HG03135 (cell line): ENCODE results near the gene C4orf54.

ENCODE experiments used
- ATAC-seq: cut with Tn5 transposase; IDR thresholded peaks from one replicate; pipeline ENCODE4 v1.9.1; 2021; ENCODE audit warnings: mild to moderate bottlenecking, moderate library complexity; ENCODE audit not compliant: unreplicated experiment

The C4orf54 gene

DNA sequence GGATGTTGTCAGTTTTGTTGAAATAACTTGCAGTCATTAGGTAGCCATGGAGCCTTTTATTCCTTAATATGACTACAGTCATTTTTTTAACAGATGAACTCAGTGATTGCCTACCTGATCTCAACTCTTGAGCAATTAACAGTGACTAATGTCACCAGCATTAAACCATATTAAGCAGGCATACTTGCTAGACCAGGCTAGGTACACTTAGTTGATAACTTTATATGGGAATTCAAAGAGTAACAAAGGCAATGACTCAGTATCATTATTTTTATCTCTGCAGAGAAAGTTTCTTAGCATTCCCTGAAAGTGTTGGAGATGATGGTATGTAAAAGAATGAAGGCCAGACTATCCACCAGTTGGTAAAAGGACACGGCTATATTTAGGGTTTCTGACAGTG, at the start of gene C4orf54:
C4orf54 (minus strand) TSS at position 31 of the 400 bp plus-strand sequence. CDS start 3,180 bp downstream, outside the sequence.
- no peak for ATAC-seq

DNA sequence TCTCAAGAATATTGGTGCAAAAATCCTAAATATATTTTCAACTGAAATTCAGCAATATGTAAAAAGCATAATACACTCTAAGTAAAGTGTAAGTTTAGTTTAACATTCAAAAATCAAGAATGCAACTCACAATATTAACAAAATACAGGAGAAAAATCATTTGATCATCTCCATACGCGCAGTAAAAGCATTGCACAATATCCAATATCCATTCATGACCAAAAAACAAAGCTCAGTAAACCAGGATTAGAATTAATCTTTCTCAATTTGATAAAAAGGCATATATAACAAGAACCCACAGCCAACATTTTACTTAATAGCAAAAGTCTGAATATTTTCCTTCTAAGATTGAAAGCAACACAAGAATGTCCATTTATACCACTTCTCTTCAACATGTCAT, 48.3 kb upstream of the C4orf54 start:
- ATAC-seq = no peak

DNA sequence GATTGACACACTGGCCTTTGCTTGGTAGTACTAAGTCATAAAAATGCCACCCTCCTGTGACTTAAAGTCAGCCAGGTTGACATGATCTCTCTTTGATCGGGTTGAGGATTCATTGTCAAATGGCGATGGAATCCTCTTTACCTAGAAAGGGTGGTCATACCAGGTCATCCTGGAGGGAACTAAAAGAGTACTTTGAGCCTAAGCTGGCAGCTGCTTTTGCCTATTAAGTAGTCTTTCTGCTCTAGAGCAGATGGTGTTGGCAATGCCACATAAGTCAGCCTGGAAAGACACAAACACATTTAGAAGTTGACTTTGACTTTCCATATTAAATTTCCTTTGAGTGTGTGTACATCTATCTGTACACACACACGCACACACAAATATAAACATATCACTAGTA, 39.2 kb upstream of the C4orf54 start:
- no peak for ATAC-seq

DNA sequence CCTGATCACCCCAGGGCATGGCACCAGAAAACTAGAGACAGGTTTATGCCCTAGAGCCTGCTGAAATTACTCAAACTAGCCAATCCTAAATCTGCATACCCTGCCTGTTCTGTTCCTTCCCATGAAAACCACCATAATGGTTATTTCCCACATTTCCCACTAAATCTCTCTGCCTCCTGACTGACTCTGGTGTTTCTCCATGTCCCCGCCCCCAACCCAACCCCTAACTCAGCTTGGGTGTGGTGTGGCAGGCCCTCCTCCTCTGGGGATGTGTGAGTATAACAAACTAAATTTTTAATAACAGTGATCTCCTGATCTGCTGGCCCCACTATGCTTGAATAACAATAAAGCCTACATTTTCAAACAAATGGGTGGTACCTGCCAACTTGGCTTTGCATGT, 35.5 kb upstream of the C4orf54 start:
- ATAC-seq = no peak

DNA sequence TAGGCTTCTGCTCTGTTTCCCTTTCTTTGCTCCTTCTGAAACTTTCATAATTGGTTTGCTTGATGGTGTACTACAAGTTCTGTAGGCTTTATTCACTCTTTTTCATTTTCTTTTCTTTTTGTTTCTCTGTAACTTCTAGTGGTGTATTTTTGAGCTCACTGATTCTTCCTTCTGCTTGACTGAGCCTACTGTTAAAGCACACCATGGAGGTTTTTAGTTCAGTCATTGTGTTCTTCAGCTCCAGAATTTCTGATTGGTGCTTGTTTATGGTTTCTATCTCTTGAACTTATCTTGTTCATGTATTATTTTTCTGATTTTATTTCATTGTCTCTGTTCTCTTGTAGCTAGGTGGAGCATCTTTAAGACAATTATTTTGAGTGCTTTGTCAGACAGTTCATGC, 33.4 kb upstream of the C4orf54 start:
- no peak for ATAC-seq

DNA sequence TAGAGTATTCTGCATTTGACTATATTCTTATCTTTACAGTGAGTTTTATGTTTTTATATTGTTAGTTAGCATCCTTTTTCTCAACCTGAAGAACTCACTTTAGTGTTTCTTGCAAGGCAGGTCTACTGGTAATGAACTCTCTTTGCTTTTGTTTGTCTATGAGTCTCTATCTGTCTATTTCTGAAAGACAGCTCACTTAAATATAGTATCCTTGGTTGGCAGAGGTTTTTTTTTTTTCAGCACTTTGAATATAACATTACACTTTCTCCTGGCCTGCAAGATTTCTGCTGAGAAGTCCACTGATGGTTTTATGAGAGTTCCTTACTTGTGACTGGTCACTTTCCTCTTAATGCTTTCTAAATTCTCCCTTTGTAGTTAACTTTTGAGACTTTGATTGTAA, 32.8 kb upstream of the C4orf54 start:
- ATAC-seq = no peak

DNA sequence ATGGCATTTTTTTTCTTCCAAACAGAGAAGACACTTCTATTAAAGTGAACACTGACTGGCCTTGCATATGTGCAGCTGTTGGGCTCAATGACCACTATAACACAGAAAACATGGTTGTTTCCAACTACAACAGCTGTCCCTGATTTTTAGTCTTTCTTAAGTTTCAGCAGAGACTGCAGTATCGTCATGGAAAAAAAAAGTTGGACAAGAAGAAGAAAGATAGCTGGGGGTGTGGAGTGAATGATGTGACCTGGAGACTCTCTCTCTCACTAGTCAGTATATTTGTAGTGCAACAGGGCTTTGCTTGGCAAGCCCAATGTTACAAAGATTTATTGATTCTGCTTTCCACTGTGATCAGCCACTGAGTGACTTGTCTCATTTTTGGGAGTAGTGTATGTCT, 29.5 kb upstream of the C4orf54 start:
- ATAC-seq = no peak

- no peak for ATAC-seq
Observed at GRCh38 chr4:99685234-99685633, 27.6 kb upstream of the C4orf54 start.

- ATAC-seq = no peak
Observed at GRCh38 chr4:99683895-99684294, 26.3 kb upstream of the C4orf54 start.

DNA sequence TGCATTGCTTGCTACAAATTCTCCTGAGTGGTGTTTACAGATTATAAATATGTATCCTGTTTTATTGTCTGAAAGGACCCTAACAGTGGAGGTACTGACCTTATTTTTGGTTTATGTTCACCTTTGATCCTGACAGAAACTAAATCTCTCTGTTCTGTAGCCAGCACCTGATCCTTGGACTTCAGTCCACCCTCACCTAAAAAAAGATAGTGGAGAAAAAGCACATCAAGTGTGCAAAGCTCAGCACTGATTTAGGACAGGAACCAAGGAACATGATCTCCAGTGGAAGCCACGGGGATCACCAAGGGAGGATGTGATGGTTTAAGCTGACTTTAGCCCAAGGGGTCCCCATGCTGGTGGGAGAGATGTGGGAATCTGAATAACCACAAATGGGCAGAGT, 22.3 kb upstream of the C4orf54 start:
- no peak for ATAC-seq

GRCh38 chr4:99679204-99679603, 21.6 kb upstream of the C4orf54 start:
- no peak for ATAC-seq

GRCh38 chr4:99677161-99677560, 19.5 kb upstream of the C4orf54 start:
- ATAC-seq = no peak

DNA sequence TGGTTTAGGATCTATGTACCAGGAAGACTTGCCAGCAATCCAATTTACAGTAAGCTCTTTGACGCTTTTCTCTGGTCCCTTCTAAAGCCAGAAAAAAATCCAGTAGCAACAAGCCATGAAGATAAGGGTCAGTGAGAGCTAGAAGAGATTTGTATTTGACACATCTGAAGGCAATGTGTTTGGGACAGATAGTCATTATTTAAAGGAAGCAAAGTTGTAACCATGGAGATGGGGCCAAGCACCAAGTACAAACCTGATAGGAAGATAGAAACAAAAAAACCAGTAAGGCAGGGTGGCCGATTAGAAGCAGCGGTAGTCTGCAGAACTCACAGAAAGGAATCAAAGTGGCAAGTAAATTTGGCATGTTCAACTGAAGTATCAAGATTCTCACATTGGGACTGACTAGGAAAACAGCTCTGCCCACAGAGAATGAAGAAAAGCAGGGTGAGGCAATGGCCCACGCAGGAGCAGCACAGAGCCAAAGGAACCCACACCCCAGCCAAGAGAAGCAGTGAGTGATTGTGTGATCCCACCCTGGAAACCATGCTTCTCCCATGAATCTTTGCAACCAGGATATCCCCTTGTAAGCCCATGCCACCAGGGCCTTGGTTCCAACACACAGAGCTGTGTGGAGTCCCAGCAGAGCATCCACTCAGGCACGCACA, 12.9 kb upstream of the C4orf54 start:
- no peak for ATAC-seq

- no peak for ATAC-seq
Observed at GRCh38 chr4:99669084-99669483, 11.5 kb upstream of the C4orf54 start.

GRCh38 chr4:99668472-99668871, 10.8 kb upstream of the C4orf54 start:
- ATAC-seq = no peak

- no peak for ATAC-seq
Observed at GRCh38 chr4:99665983-99666382, 8.4 kb upstream of the C4orf54 start.

- ATAC-seq = no peak
Observed at GRCh38 chr4:99664716-99665115, 7.1 kb upstream of the C4orf54 start.

GRCh38 chr4:99661907-99662306, 4.3 kb upstream of the C4orf54 start:
- ATAC-seq = no peak

DNA sequence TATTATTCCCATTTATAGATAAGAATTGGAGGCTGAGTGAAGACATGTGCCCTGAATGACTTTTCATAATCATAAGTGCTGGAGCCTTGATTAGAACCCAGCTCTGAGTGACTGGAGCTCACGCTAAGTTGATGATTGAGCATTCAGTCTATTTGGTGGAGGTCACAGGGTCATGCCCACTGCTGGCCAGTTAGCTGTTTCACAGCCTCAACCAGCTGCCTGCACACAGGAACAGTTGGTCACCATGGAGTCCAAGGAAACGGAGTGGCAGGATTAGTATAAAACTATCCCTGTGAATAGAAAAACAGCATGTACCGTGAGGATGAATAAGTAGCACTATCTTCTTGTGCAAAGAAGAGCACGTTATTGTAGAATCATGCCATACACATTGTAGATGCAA, 1.0 kb upstream of the C4orf54 start:
- no peak for ATAC-seq

DNA sequence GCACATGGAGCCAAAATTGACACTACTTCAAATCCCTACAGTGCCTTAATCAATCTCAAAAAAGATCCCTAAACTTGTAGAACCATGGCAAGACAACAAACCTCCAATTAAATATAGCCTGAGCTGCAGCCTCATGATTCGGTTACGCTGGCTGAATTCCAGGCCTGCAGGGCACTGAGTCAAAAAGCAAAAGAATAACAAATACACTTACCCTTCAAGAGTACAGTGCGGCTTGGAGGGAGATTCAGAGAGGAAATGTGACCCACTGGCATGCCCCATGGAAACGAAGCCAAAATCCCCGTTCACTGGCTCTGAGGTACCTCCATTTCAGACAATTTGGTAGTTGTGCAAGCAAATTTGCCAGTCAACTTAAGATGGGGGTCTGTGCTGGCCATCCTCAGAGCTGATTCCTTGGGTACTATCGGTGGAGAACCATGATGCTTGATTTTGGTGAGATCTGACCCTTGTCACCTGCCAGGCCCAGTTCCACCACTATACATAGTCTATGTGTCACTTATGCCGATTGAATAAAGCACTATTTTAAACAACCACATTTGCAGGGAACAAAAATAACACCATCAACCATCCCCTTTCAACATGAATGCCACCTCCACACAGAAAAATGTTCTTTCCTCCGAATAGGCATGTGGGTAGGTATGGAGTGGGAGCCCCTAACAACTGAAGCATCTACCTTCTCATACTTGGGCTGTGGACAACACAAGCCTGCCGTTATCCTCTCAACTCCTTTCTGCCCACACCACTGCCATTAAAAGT, 2.1 kb downstream of the C4orf54 start:
- ATAC-seq = no peak

- ATAC-seq = no peak
Observed at GRCh38 chr4:99654361-99654761, 3.3 kb downstream of the C4orf54 start.

DNA sequence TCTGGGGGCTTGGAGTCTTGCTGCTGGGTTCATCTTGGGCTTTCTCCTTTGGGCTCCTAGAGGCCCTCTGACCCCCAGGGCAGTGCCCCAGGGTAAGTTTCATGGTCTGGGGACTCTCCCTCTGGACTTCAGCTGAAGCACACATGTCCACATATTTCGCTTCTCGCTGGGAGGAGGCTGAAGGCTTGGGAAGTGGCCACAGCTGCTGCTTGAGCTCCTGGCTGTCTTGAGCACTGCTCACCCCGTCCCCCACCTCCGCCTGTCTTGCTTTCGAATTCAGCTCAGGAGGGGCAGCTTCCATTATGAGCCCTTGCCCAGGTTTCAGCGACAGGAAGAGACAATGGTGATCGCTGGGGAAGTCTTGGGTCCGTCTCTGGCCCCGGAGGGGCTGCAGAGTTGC, 3.7 kb downstream of the C4orf54 start:
- ATAC-seq = no peak
